ENCODE results near the gene TMEM187.

TMEM187 gene

GRCh38 chrX:153939573-153939972 is 33.0 kb upstream of the TMEM187 start:
- Histone ChIP-seq H3K9ac (ENCODE audit: insufficient read length) (no peak overlapping the region), H3K27ac (no peak overlapping the region), H3K4me3 (no peak overlapping the region), H3K9me3 (ENCODE audit: low read depth, low read length) (no peaks in the 10 kb centered on the region), H3K36me3 (ENCODE audit: insufficient read depth, low read length) (no peaks in the 10 kb centered on the region)
- TF ChIP-seq POLR2AphosphoS5 (IDR thresholded peaks at IDR 0.05; ENCODE audit: borderline replicate concordance, low read depth, low read length) (no peak), EZH2 (IDR thresholded peaks at IDR 0.05) (no peak), FOXP2 (optimal IDR thresholded peaks at IDR 0.05; ENCODE audit: control extremely low read depth, extremely low read length, insufficient read depth) (no peak)
- no peak for DNase-seq (ENCODE audit: low read depth, low spot score)

- TF ChIP-seq FOXP2 (optimal IDR thresholded peaks at IDR 0.05; ENCODE audit: control extremely low read depth, extremely low read length, insufficient read depth) (no peak), POLR2AphosphoS5 (IDR thresholded peaks at IDR 0.05; ENCODE audit: borderline replicate concordance, low read depth, low read length) (no peak), EZH2 (IDR thresholded peaks at IDR 0.05) (no peak)
- H3K27ac ChIP-seq: no peak overlapping the region; the same call in 1 of the 2 replicates
- H3K9me3 ChIP-seq (ENCODE audit: low read depth, low read length): no peaks in the 10 kb centered on the region
- DNase-seq (ENCODE audit: low read depth, low spot score): no peak
- H3K36me3 ChIP-seq (ENCODE audit: insufficient read depth, low read length): no peaks in the 10 kb centered on the region
- H3K9ac ChIP-seq (ENCODE audit: insufficient read length): peak overlapping the region; percentile 51
- H3K4me3 ChIP-seq: no peak overlapping the region
Observed at GRCh38 chrX:153941336-153942252, 31.0 kb upstream of the TMEM187 start.

- no peak within 1 kb of the TSS for H3K27ac ChIP-seq
- no peaks in the 10 kb centered on the region; the same call in 1 of the 2 replicates for H3K36me3 ChIP-seq (ENCODE audit: insufficient read depth, low read length)
- no peaks in the 10 kb centered on the region for H3K9me3 ChIP-seq (ENCODE audit: low read depth, low read length)
- no peak for DNase-seq (ENCODE audit: low read depth, low spot score)
- no peak within 1 kb of the TSS for H3K9ac ChIP-seq (ENCODE audit: insufficient read length)
- TF ChIP-seq POLR2AphosphoS5 (IDR thresholded peaks at IDR 0.05; ENCODE audit: borderline replicate concordance, low read depth, low read length): no peak
- TF ChIP-seq FOXP2 (optimal IDR thresholded peaks at IDR 0.05; ENCODE audit: control extremely low read depth, extremely low read length, insufficient read depth): no peak
- no peak for TF ChIP-seq EZH2 (IDR thresholded peaks at IDR 0.05)
- 0 out of 2 replicates have a peak within 1 kb of the TSS, but pooled peaks have one; percentile 55 for H3K4me3 ChIP-seq
Observed at GRCh38 chrX:153944140-153944799, 28.3 kb upstream of the TMEM187 start, which contains the start of gene RENBP. RENBP (minus strand) TSS chrX:153944643; CDS start chrX:153944610, 33 bp downstream.

- no peak for DNase-seq (ENCODE audit: low read depth, low spot score)
- Histone ChIP-seq H3K36me3 (ENCODE audit: insufficient read depth, low read length) (peaks cover 3% of the 10 kb centered on the region; the same call in 1 of the 2 replicates), H3K9me3 (ENCODE audit: low read depth, low read length) (no peaks in the 10 kb centered on the region), H3K9ac (ENCODE audit: insufficient read length) (no peak overlapping the region), H3K4me3 (no peak overlapping the region), H3K27ac (no peak overlapping the region)
- no peak for TF ChIP-seq EZH2 (IDR thresholded peaks at IDR 0.05)
- TF ChIP-seq POLR2AphosphoS5 (IDR thresholded peaks at IDR 0.05; ENCODE audit: borderline replicate concordance, low read depth, low read length): no peak
- TF ChIP-seq FOXP2 (optimal IDR thresholded peaks at IDR 0.05; ENCODE audit: control extremely low read depth, extremely low read length, insufficient read depth): no peak
Observed at GRCh38 chrX:153944800-153945150, 27.8 kb upstream of the TMEM187 start.

GRCh38 chrX:153945956-153946943 is 26.3 kb upstream of the TMEM187 start:
- Histone ChIP-seq H3K9me3 (ENCODE audit: low read depth, low read length) (no peaks in the 10 kb centered on the region), H3K4me3 (no peak overlapping the region), H3K27ac (no peak overlapping the region), H3K9ac (ENCODE audit: insufficient read length) (no peak overlapping the region), H3K36me3 (ENCODE audit: insufficient read depth, low read length) (peaks cover 18% of the 10 kb centered on the region)
- TF ChIP-seq POLR2AphosphoS5 (IDR thresholded peaks at IDR 0.05; ENCODE audit: borderline replicate concordance, low read depth, low read length) (no peak), EZH2 (IDR thresholded peaks at IDR 0.05) (no peak), FOXP2 (optimal IDR thresholded peaks at IDR 0.05; ENCODE audit: control extremely low read depth, extremely low read length, insufficient read depth) (no peak)
- no peak for DNase-seq (ENCODE audit: low read depth, low spot score)

- no peak for DNase-seq (ENCODE audit: low read depth, low spot score)
- Histone ChIP-seq H3K36me3 (ENCODE audit: insufficient read depth, low read length) (peaks cover 27% of the 10 kb centered on the region), H3K9me3 (ENCODE audit: low read depth, low read length) (no peaks in the 10 kb centered on the region), H3K4me3 (no peak overlapping the region), H3K27ac (peak overlapping the region; percentile 63), H3K9ac (ENCODE audit: insufficient read length) (no peak overlapping the region)
- TF ChIP-seq FOXP2 (optimal IDR thresholded peaks at IDR 0.05; ENCODE audit: control extremely low read depth, extremely low read length, insufficient read depth) (no peak), POLR2AphosphoS5 (IDR thresholded peaks at IDR 0.05; ENCODE audit: borderline replicate concordance, low read depth, low read length) (no peak; the same call in 1 of the 2 replicates), EZH2 (IDR thresholded peaks at IDR 0.05) (no peak)
Observed at GRCh38 chrX:153947009-153947769, 25.4 kb upstream of the TMEM187 start.

GRCh38 chrX:153948002-153948466 is 24.5 kb upstream of the TMEM187 start:
- H3K27ac ChIP-seq: peak overlapping the region; percentile 63
- no peaks in the 10 kb centered on the region for H3K9me3 ChIP-seq (ENCODE audit: low read depth, low read length)
- TF ChIP-seq EZH2 (IDR thresholded peaks at IDR 0.05) (no peak), FOXP2 (optimal IDR thresholded peaks at IDR 0.05; ENCODE audit: control extremely low read depth, extremely low read length, insufficient read depth) (no peak), POLR2AphosphoS5 (IDR thresholded peaks at IDR 0.05; ENCODE audit: borderline replicate concordance, low read depth, low read length) (no peak)
- no peak overlapping the region for H3K4me3 ChIP-seq
- H3K9ac ChIP-seq (ENCODE audit: insufficient read length): no peak overlapping the region
- DNase-seq (ENCODE audit: low read depth, low spot score): no peak
- peaks cover 36% of the 10 kb centered on the region for H3K36me3 ChIP-seq (ENCODE audit: insufficient read depth, low read length)

Data from SK-N-MC (cell line).